HCT116 (cell line): Measurements from ENCODE around the gene PKP2.

Experiments
- CBX3 ChIP-seq: IDR thresholded peaks from 2 replicates; pipeline ENCODE4 v1.6.1; 2012; ENCODE audit warnings: low read depth
- CTCF ChIP-seq, 3 experiments: fragments of 200-600 bp in 1 of 3; sonication (generic) in 1 of 3; IDR thresholded peaks in 2 of 3; conservative IDR thresholded peaks in 1 of 3; 2 replicates each; pipeline ENCODE4 v1.5.1; 2012 to 2017; ENCODE audit warnings: low read depth in 2 of 3, low read length in 2 of 3, antibody characterized with exemption in 1 of 3, borderline replicate concordance in 1 of 3, control low read depth in 1 of 3, mild to moderate bottlenecking in 1 of 3, mixed read lengths in 1 of 3, mixed run types in 1 of 3, moderate library complexity in 1 of 3; ENCODE audit not compliant: insufficient read depth in 1 of 3
- REST ChIP-seq: IDR thresholded peaks from 2 replicates; pipeline ENCODE4 v1.6.1; 2012; ENCODE audit warnings: low read depth
- TCF7L2 ChIP-seq: IDR thresholded peaks from 2 replicates; pipeline ENCODE4 v1.7.0; 2011; ENCODE audit warnings: borderline replicate concordance, inconsistent platforms; ENCODE audit not compliant: insufficient read depth, insufficient read length; ENCODE audit errors: extremely low read depth
- YY1 ChIP-seq: IDR thresholded peaks from 2 replicates; pipeline ENCODE4 v1.6.1; 2011; ENCODE audit warnings: low read length, low read depth, moderate library complexity, mild to moderate bottlenecking; ENCODE audit not compliant: insufficient replicate concordance; ENCODE audit errors: extremely low read depth

DNA sequence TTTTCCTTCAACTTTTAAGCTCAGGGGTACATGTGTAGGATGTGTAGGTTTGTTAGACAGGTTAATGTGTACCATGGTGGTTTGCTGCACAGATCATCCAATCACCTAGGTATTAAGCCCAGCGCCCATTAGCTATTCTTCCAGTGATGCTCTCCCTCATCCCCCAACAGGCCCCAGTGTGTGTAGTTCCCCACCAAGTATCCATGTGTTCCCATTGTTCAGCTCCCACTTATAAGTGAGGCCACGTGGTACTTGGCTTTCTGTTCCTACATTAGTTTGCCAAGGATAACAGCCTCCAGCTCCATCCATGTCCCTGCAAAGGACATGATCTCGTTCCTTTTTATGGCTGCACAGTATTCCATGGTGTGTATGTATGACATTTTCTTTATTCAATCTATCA, 92.3 kb downstream of the PKP2 start:
- no peak for TF ChIP-seq TCF7L2
- TF ChIP-seq CTCF (IDR thresholded peaks at IDR 0.05 in 2 of 3, conservative IDR thresholded peaks at IDR 0.05 in 1 of 3; ENCODE audit: borderline replicate concordance in 1 of 3, insufficient read depth in 1 of 3, low read depth in 2 of 3, low read length in 2 of 3), result no peak
- TF ChIP-seq CBX3, result no peak
- TF ChIP-seq REST, result no peak
- no peak for TF ChIP-seq YY1
